Activated T-cell treated with anti-CD3 and anti-CD28 coated beads for 48 hours (primary cell): ENCODE results near the gene DPT.

Experiments
- DNase-seq: peaks from one replicate; pipeline ENCODE4 v3.0.0-alpha.2; 2020; ENCODE audit warnings: low read depth

DPT gene

GRCh38 chr1:168656485-168656884 lies 72.5 kb downstream of the DPT start:
- no peak for DNase-seq

- DNase-seq, result no peak
Observed at GRCh38 chr1:168654198-168654915, 74.6 kb downstream of the DPT start.

- DNase-seq, result no peak
Observed at GRCh38 chr1:168653567-168653966, 75.4 kb downstream of the DPT start.

GRCh38 chr1:168645721-168646120 lies 83.3 kb downstream of the DPT start:
- no peak for DNase-seq
